HL-60 (cell line): Measurements from ENCODE around the gene GIT2.

Experiments used
- DNase-seq, 2 experiments: peaks; one replicate each; pipeline ENCODE4 v3.0.0-alpha.2; 2010 to 2020; ENCODE audit warnings: low read depth in 1 of 2, low spot score in 1 of 2
- H3K27ac ChIP-seq: fragments of 250-450 bp; sonication (Bioruptor Pico); replicated peaks from 2 replicates; pipeline ENCODE4 v1.5.1; 2020; ENCODE audit warnings: mild to moderate bottlenecking, moderate library complexity
- H3K27me3 ChIP-seq: fragments of 250-450 bp; sonication (Bioruptor Pico); 2 replicates; pipeline ENCODE4 v1.5.1; 2021; ENCODE audit warnings: mild to moderate bottlenecking, moderate library complexity; ENCODE audit not compliant: insufficient read depth, poor library complexity, severe bottlenecking
- H3K4me3 ChIP-seq: replicated peaks from 2 replicates; pipeline ENCODE4 v1.5.1; 2011; ENCODE audit warnings: mild to moderate bottlenecking, control low read depth, low read length; ENCODE audit not compliant: insufficient read depth
- CTCF ChIP-seq: IDR thresholded peaks from one replicate; pipeline ENCODE4 v1.5.1; 2011; ENCODE audit warnings: low read length, control low read depth, inconsistent platforms; ENCODE audit not compliant: insufficient read depth
- GABPA ChIP-seq: IDR thresholded peaks from 2 replicates; pipeline ENCODE4 v1.6.1; 2012; ENCODE audit warnings: low read depth
- POLR2AphosphoS5 ChIP-seq: IDR thresholded peaks from 2 replicates; pipeline ENCODE4 v1.6.1; 2012; ENCODE audit warnings: low read depth
- REST ChIP-seq: IDR thresholded peaks from 2 replicates; pipeline ENCODE4 v1.6.1; 2012; ENCODE audit warnings: low read depth; ENCODE audit not compliant: insufficient replicate concordance
- SPI1 ChIP-seq: IDR thresholded peaks from 2 replicates; pipeline ENCODE4 v1.6.1; 2012; ENCODE audit warnings: low read depth, mild to moderate bottlenecking, borderline replicate concordance

The GIT2 gene

GRCh38 chr12:109959411-109960093 is 36.6 kb downstream of the GIT2 start:
- TF ChIP-seq POLR2AphosphoS5: no peak
- TF ChIP-seq CTCF: no peak
- no peak for TF ChIP-seq REST
- TF ChIP-seq SPI1: no peak
- TF ChIP-seq GABPA: no peak
- Histone ChIP-seq H3K27ac (no peak overlapping the region), H3K27me3 (no peaks in the 10 kb centered on the region), H3K4me3 (no peak overlapping the region)
- no peak for DNase-seq

- no peak for TF ChIP-seq REST
- TF ChIP-seq POLR2AphosphoS5: no peak
- TF ChIP-seq SPI1: no peak
- TF ChIP-seq CTCF: no peak
- TF ChIP-seq GABPA: no peak
- no peaks in the 10 kb centered on the region for H3K27me3 ChIP-seq
- H3K27ac ChIP-seq: no peak overlapping the region
- no peak for DNase-seq
- H3K4me3 ChIP-seq: no peak overlapping the region
Measured at GRCh38 chr12:109958374-109958773, 37.8 kb downstream of the GIT2 start.

- H3K27ac ChIP-seq: no peak overlapping the region
Measured at GRCh38 chr12:109953656-109954055, 42.5 kb downstream of the GIT2 start.

More at GRCh38 chr12:109953656-109954055, 42.5 kb downstream of the GIT2 start:
- TF ChIP-seq SPI1: no peak
- TF ChIP-seq REST: no peak
- TF ChIP-seq POLR2AphosphoS5: no peak
- no peak for TF ChIP-seq GABPA
- TF ChIP-seq CTCF: no peak
- Histone ChIP-seq H3K4me3 (no peak overlapping the region), H3K27me3 (no peaks in the 10 kb centered on the region)
- no peak for DNase-seq
